ENCODE measurements around the gene ENTPD6. TPM values are rescaled to one million over a fixed set of nuclear protein-coding genes. Genes with fewer than 3 reads are reported as not detected.

Gene ENTPD6
- total RNA-seq, 1 donor from 2014 or later = 32.3 TPM

DNA sequence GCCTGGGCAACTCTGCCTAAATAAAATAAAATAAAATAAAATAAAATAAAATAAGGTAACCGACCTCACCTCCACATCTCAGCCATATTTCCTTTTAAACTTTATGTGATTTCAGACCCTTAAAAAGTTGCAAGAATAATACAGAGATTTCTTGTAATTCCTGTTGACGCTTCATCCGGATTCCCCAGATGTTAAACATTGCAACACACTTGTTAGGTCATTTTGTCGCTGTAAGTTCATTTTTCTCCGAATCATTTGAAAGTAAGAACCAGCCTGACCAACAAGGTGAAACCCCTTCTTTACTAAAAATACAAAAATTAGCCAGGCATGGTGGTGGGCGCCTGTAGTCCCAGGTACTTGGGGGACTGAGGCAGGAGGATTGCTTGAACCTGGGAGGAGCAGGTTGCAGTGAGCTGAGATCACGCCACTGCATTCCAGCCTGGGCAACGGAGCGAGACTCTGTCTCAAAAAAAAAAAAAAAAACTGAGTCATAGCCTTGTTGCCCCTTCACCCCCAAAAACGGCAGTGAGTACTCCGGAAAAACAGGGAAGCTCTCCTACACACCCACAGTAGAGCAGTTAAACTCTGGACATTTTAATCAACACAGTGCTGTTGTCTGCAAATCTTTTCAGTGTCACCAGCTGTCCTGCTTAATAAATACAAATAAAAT is 58.2 kb downstream of the ENTPD6 start:
- peaks cover 67% of the 10 kb centered on the region for H4K20me1 ChIP-seq (ENCODE audit: low read depth)
- Mint-ChIP-seq H3K9me3 (peaks cover under 1% of the 10 kb centered on the region), H3K4me1 (peaks cover 46% of the 10 kb centered on the region), H3K27me3 (ENCODE audit: insufficient read depth, low read depth) (peaks cover 2% of the 10 kb centered on the region), H3K36me3 (peaks cover 20% of the 10 kb centered on the region), H3K4me3 (no peak overlapping the region), H3K27ac (no peak overlapping the region)
- H3K4me1 ChIP-seq = peaks cover 60% of the 10 kb centered on the region
- DNase-seq (ENCODE audit: low spot score) = no peak
- H3K4me2 ChIP-seq = peak overlapping the region; percentile 50
- no peak overlapping the region for H3K27ac ChIP-seq
- no peaks in the 10 kb centered on the region for H3K36me3 ChIP-seq
- H3K79me2 ChIP-seq (ENCODE audit: low read depth) = peaks cover 99% of the 10 kb centered on the region
- no peak overlapping the region for H2AFZ ChIP-seq (replicated peaks)
- peaks cover 28% of the 10 kb centered on the region for H3F3A ChIP-seq (ENCODE audit: low read depth)
- H3K9ac ChIP-seq = no peak overlapping the region
- no peak for TF ChIP-seq EZH2phosphoT487 (IDR thresholded peaks at IDR 0.05)
- TF ChIP-seq EZH2 (IDR thresholded peaks at IDR 0.05) = no peak
- TF ChIP-seq, protein P1, sequence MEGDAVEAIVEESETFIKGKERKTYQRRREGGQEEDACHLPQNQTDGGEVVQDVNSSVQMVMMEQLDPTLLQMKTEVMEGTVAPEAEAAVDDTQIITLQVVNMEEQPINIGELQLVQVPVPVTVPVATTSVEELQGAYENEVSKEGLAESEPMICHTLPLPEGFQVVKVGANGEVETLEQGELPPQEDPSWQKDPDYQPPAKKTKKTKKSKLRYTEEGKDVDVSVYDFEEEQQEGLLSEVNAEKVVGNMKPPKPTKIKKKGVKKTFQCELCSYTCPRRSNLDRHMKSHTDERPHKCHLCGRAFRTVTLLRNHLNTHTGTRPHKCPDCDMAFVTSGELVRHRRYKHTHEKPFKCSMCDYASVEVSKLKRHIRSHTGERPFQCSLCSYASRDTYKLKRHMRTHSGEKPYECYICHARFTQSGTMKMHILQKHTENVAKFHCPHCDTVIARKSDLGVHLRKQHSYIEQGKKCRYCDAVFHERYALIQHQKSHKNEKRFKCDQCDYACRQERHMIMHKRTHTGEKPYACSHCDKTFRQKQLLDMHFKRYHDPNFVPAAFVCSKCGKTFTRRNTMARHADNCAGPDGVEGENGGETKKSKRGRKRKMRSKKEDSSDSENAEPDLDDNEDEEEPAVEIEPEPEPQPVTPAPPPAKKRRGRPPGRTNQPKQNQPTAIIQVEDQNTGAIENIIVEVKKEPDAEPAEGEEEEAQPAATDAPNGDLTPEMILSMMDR (IDR thresholded peaks at IDR 0.05) = no peak
- H3K27me3 ChIP-seq = no peaks in the 10 kb centered on the region
- no peak overlapping the region for H3K4me3 ChIP-seq
- no peaks in the 10 kb centered on the region for H3K9me3 ChIP-seq (ENCODE audit: low read depth)

DNA sequence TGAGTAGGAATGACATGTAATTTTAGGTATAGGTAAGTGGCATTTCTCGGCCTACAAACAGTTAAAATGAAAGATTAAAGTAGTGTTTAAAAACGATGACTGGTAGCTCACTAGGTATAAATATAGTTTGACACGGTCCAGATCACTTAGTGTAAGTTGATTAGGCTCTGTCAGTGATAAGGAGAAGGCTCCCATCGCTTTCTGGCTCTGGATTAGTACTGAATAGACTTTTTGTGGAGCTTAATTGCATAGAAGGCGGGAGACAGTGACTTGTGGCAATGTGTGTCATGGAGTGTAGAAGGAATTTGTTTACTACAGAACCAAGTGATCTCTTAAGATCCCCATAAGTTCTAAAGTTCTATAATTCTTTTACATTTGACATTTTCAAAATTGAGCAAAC is 59.1 kb downstream of the ENTPD6 start:
- no peaks in the 10 kb centered on the region for H3K27me3 ChIP-seq
- no peaks in the 10 kb centered on the region for H3K9me3 ChIP-seq (ENCODE audit: low read depth)
- H3K36me3 ChIP-seq = no peaks in the 10 kb centered on the region
- Mint-ChIP-seq H3K4me1 (peaks cover 37% of the 10 kb centered on the region), H3K4me3 (no peak overlapping the region), H3K27ac (no peak overlapping the region), H3K27me3 (ENCODE audit: insufficient read depth, low read depth) (peaks cover 2% of the 10 kb centered on the region), H3K36me3 (peaks cover 28% of the 10 kb centered on the region), H3K9me3 (peaks cover 7% of the 10 kb centered on the region)
- TF ChIP-seq EZH2 (IDR thresholded peaks at IDR 0.05) (no peak), EZH2phosphoT487 (IDR thresholded peaks at IDR 0.05) (no peak)
- TF ChIP-seq, protein P1 (IDR thresholded peaks at IDR 0.05) = no peak
- no peak overlapping the region for H2AFZ ChIP-seq (replicated peaks)
- peaks cover 20% of the 10 kb centered on the region for H3F3A ChIP-seq (ENCODE audit: low read depth)
- peaks cover 94% of the 10 kb centered on the region for H3K79me2 ChIP-seq (ENCODE audit: low read depth)
- no peak overlapping the region for H3K4me3 ChIP-seq
- peaks cover 60% of the 10 kb centered on the region for H4K20me1 ChIP-seq (ENCODE audit: low read depth)
- peak overlapping the region; percentile 39 for H3K27ac ChIP-seq
- peak; percentile 43 for DNase-seq (ENCODE audit: low spot score)
- peaks cover 53% of the 10 kb centered on the region for H3K4me1 ChIP-seq
- H3K4me2 ChIP-seq = peak overlapping the region; percentile 50
- no peak overlapping the region for H3K9ac ChIP-seq

DNA sequence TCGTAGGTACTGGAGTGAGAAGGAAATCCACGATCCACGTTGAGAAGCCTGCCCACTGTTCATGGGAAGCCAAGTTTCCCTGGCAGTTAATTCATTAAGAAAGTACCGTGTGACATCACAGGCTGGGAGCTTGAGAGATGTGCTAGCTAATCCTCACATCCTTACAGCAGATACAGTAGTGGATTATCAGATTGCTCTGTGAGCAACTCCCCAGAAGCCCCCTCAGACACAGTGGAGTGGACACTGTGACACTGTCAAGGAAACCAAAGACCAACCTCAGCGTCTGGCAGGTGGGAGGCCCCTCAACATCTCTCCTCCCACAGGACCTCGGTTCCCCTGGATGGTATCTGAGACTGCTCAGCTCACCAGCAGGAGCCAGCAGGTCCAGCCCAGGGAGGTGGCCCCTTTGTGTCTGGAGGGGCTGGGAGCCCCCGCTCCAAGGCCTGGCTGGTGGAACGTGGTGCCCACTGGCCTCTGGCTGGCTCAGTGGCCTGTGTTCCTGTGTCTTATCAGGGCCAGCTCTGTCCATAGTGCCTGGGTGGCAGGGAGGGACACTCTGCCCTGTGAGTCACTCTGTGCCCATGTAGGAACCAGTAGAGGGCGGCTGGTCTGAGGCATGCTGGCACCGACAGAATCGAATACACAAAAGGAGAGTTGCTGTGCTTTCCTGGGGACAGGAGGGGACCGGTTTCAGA is 59.6 kb downstream of the ENTPD6 start:
- peaks cover 20% of the 10 kb centered on the region for H3F3A ChIP-seq (ENCODE audit: low read depth)
- TF ChIP-seq EZH2 (IDR thresholded peaks at IDR 0.05) = no peak
- TF ChIP-seq EZH2phosphoT487 (IDR thresholded peaks at IDR 0.05) = no peak
- TF ChIP-seq, protein P1 (IDR thresholded peaks at IDR 0.05) = no peak
- no peaks in the 10 kb centered on the region for H3K9me3 ChIP-seq (ENCODE audit: low read depth)
- no peak overlapping the region for H2AFZ ChIP-seq (replicated peaks)
- peak overlapping the region; percentile 39 for H3K27ac ChIP-seq
- H3K4me2 ChIP-seq = peak overlapping the region; percentile 50
- peaks cover 35% of the 10 kb centered on the region for H3K4me1 Mint-ChIP-seq
- no peak for DNase-seq (ENCODE audit: low spot score)
- peaks cover 2% of the 10 kb centered on the region for H3K27me3 Mint-ChIP-seq (ENCODE audit: insufficient read depth, low read depth)
- peaks cover 50% of the 10 kb centered on the region for H3K4me1 ChIP-seq
- peaks cover 13% of the 10 kb centered on the region for H3K9me3 Mint-ChIP-seq
- no peak overlapping the region for H3K9ac ChIP-seq
- H4K20me1 ChIP-seq (ENCODE audit: low read depth) = peaks cover 59% of the 10 kb centered on the region
- no peak overlapping the region for H3K27ac Mint-ChIP-seq
- H3K4me3 Mint-ChIP-seq = no peak overlapping the region
- no peaks in the 10 kb centered on the region for H3K27me3 ChIP-seq
- H3K79me2 ChIP-seq (ENCODE audit: low read depth) = peaks cover 88% of the 10 kb centered on the region
- no peak overlapping the region for H3K4me3 ChIP-seq
- peaks cover 34% of the 10 kb centered on the region for H3K36me3 Mint-ChIP-seq
- H3K36me3 ChIP-seq = peaks cover 2% of the 10 kb centered on the region
